K562 (cell line): Measurements from ENCODE around the gene LEPROT. TPM values are rescaled to one million over a fixed set of nuclear protein-coding genes. Genes with fewer than 3 reads are reported as not detected.
A peak's percentile ranks its signal among the peaks of the same experiment; 100 is the strongest.

Experiments
- BACH1 ChIP-seq: fragments of 200-800 bp; sonication (Bioruptor generic); IDR thresholded peaks from 2 replicates; pipeline ENCODE4 v1.6.1; 2016; ENCODE audit warnings: missing genetic modification characterization, missing compliant biosample characterization
- ETS2 ChIP-seq: IDR thresholded peaks from 2 replicates; pipeline ENCODE4 v1.6.1; 2016; ENCODE audit warnings: borderline replicate concordance, missing genetic modification characterization, mild to moderate bottlenecking, moderate library complexity, missing compliant biosample characterization; ENCODE audit not compliant: poor library complexity, severe bottlenecking
- ETV6 ChIP-seq, 3 experiments: fragments of 150-350 bp in 1 of 3; sonication (generic) in 1 of 3; formaldehyde crosslinking in 1 of 3; IDR thresholded peaks; 2 replicates each; pipeline versions ENCODE4 v1.6.1 to v1.8.0; 2014 to 2022; ENCODE audit warnings: borderline replicate concordance in 2 of 3, low read depth in 2 of 3, antibody characterized with exemption in 1 of 3, low read length in 1 of 3, mild to moderate bottlenecking in 1 of 3, missing genetic modification reagents in 1 of 3
- FOXK1 ChIP-seq: sonication (generic); formaldehyde crosslinking; IDR thresholded peaks from 2 replicates; pipeline ENCODE4 v1.8.0; 2022; ENCODE audit warnings: missing genetic modification reagents, mild to moderate bottlenecking, borderline replicate concordance
- HMG20B ChIP-seq: fragments of 250-450 bp; sonication (Bioruptor Pico); IDR thresholded peaks from 2 replicates; pipeline ENCODE4 v1.5.0; 2021; ENCODE audit warnings: mild to moderate bottlenecking
- HNRNPK ChIP-seq: fragments of 200-400 bp; formaldehyde crosslinking; IDR thresholded peaks from one replicate; pipeline ENCODE4 v1.6.1; 2018; ENCODE audit warnings: mild to moderate bottlenecking, low read depth, low read length; ENCODE audit not compliant: poor library complexity, severe bottlenecking
- SMAD1 ChIP-seq: fragments of 150-350 bp; IDR thresholded peaks from 2 replicates; pipeline ENCODE4 v1.6.1; 2014; ENCODE audit warnings: low read length, low read depth; ENCODE audit not compliant: partially characterized antibody
- SP1 ChIP-seq: sonication (generic); formaldehyde crosslinking; IDR thresholded peaks from 2 replicates; pipeline ENCODE4 v1.8.1; 2022; ENCODE audit warnings: mild to moderate bottlenecking, missing genetic modification reagents
- STAG1 ChIP-seq: sonication (generic); formaldehyde crosslinking; IDR thresholded peaks from 2 replicates; pipeline ENCODE4 v1.5.0; 2020; ENCODE audit warnings: missing genetic modification reagents, borderline replicate concordance
- STAT5B ChIP-seq: fragments of 250-450 bp; sonication (Bioruptor Pico); IDR thresholded peaks from 2 replicates; pipeline ENCODE4 v1.8.0; 2021; ENCODE audit warnings: mild to moderate bottlenecking, inconsistent platforms
- TAF1 ChIP-seq: IDR thresholded peaks from 2 replicates; pipeline ENCODE4 v1.6.1; 2011; ENCODE audit warnings: mild to moderate bottlenecking, low read length, moderate library complexity; ENCODE audit not compliant: insufficient read depth, control insufficient read depth, severe bottlenecking; ENCODE audit errors: extremely low read depth
- TARDBP ChIP-seq: fragments of 450-650 bp; IDR thresholded peaks from 2 replicates; pipeline ENCODE4 v1.6.1; 2016
- TBL1XR1 ChIP-seq, 2 experiments: IDR thresholded peaks; 2 replicates each; pipeline ENCODE4 v1.6.1; 2012; ENCODE audit warnings: improper control_type of control experiment in 2 of 2, low read length in 2 of 2, mild to moderate bottlenecking in 1 of 2
- XRCC5 ChIP-seq: fragments of 200-400 bp; formaldehyde crosslinking; IDR thresholded peaks from 2 replicates; pipeline ENCODE4 v1.6.1; 2017; ENCODE audit warnings: low read depth, mild to moderate bottlenecking, low read length
- ZNF140 ChIP-seq: fragments of 250-450 bp; sonication (Bioruptor Pico); IDR thresholded peaks from 2 replicates; pipeline ENCODE4 v1.8.0; 2021; ENCODE audit warnings: moderate library complexity, mild to moderate bottlenecking, inconsistent platforms
- ZNF695 ChIP-seq: fragments of 450-650 bp; formaldehyde crosslinking; IDR thresholded peaks from 2 replicates; pipeline ENCODE4 v1.4.0; 2020; ENCODE audit warnings: mild to moderate bottlenecking, moderate library complexity
- polyA plus RNA-seq, 8 experiments: library from polyadenylated mRNA; depleted of rRNA in 4 of 8; stranded (reverse) in 5 of 8; unstranded in 3 of 8; fragments of >200 nt; fragmentation: Nextera tagmentation in 2 of 8; fragmentation: Illumina TruSeq in 1 of 8; extraction: Ambion mirVana in 2 of 8; extraction: Trizol in 1 of 8; gene quantifications; 2 replicates each; pipeline versions ENCODE4 v1.2.1 to v1.2.3, GENCODE V29; 2011 to 2014; ENCODE audit warnings: inconsistent platforms in 1 of 8, missing spikeins in 1 of 8
- total RNA-seq, 7 experiments: library from RNA; depleted of rRNA in 6 of 7; stranded (reverse); fragments of >200 nt in 6 of 7; fragmentation: Illumina TruSeq in 2 of 7; extraction: Trizol in 2 of 7; gene quantifications; 2 replicates each; pipeline versions ENCODE4 v1.2.1 to v1.2.3, GENCODE V29; 2011 to 2021; ENCODE audit warnings: low replicate concordance in 1 of 7
- TF ChIP-seq, protein P1 (sequence below): sonication (generic); formaldehyde crosslinking; IDR thresholded peaks from 2 replicates; pipeline ENCODE4 v1.8.0; 2022; ENCODE audit warnings: mild to moderate bottlenecking, low read depth, missing genetic modification reagents
- TF ChIP-seq, protein P2 (sequence below): fragments of 450-650 bp; IDR thresholded peaks from one replicate; pipeline ENCODE4 v1.6.1; 2018; ENCODE audit warnings: mild to moderate bottlenecking, moderate library complexity; ENCODE audit not compliant: partially characterized antibody
- TF ChIP-seq, protein P3 (sequence below): sonication (generic); formaldehyde crosslinking; IDR thresholded peaks from 2 replicates; pipeline ENCODE4 v1.8.0; 2022; ENCODE audit warnings: mild to moderate bottlenecking, missing genetic modification reagents

The LEPROT gene
- total and polyA plus RNA-seq, 9 of the 15 experiments (the other 6 are each of a cell fraction or from before 2014, with no cell fraction given): 28.1 to 97.5 (median 45.8) TPM

DNA sequence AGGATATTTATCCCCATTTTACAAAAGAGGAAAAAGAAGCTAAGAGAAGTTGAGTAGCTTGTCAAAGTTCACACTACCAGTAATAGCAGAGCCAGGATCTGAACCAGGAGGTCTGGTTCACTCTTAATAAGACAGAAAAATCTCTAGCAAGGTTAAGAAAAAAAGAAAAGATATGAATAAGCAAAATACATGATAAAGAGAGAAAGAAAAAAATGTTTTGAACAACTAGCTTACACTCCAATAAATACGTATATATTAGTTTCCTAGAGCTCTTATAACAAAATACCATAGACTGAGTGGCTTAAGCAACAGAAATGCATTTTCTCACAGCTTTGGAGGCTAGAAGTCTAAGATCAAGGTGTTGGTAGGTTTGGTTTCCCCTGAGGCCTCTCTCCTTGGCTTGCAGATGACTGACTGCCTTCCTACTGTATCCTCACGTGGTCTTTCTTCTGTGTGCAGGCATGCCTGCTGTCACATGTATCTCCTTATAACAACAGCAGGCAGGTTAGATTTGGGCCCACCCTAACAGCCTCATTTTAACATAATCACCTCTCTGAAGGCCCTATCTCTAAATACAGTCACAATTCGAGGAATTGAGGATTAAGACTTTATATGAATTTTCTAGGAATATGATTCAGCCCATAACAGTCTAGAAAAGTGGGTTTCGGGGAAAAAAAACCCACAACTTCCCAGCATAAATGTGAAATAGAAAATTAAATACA is 60.4 kb downstream of the LEPROT start (continued):
- TF ChIP-seq HNRNPK (no peak), ZNF140 (CRISPR knock-in tag) (no peak), FOXK1 (CRISPR knock-in tag) (no peak), BACH1 (tag) (no peak), SP1 (CRISPR knock-in tag) (peak; percentile 24; the same call in 1 of the 2 replicates), TBL1XR1 (IDR thresholded peaks at IDR 0.05; ENCODE audit: low read length in 2 of 2) (peak; percentile 65 to 92; a peak in 3 of 4 replicates), STAT5B (CRISPR knock-in tag) (no peak), SMAD1 (no peak), ZNF695 (CRISPR knock-in tag) (no peak), XRCC5 (no peak), STAG1 (no peak), TAF1 (peak; percentile 84), TARDBP (no peak), ETS2 (tag) (no peak), HMG20B (CRISPR knock-in tag) (no peak), ETV6 (IDR thresholded peaks at IDR 0.05; ENCODE audit: borderline replicate concordance in 1 of 2, low read depth in 2 of 2, low read length in 1 of 2) (no peak), ETV6 (CRISPR knock-in tag; IDR thresholded peaks at IDR 0.05; ENCODE audit: borderline replicate concordance) (no peak)
- TF ChIP-seq, protein P1, sequence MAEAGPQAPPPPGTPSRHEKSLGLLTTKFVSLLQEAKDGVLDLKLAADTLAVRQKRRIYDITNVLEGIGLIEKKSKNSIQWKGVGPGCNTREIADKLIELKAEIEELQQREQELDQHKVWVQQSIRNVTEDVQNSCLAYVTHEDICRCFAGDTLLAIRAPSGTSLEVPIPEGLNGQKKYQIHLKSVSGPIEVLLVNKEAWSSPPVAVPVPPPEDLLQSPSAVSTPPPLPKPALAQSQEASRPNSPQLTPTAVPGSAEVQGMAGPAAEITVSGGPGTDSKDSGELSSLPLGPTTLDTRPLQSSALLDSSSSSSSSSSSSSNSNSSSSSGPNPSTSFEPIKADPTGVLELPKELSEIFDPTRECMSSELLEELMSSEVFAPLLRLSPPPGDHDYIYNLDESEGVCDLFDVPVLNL (CRISPR knock-in tag): no peak
- TF ChIP-seq, protein P2, sequence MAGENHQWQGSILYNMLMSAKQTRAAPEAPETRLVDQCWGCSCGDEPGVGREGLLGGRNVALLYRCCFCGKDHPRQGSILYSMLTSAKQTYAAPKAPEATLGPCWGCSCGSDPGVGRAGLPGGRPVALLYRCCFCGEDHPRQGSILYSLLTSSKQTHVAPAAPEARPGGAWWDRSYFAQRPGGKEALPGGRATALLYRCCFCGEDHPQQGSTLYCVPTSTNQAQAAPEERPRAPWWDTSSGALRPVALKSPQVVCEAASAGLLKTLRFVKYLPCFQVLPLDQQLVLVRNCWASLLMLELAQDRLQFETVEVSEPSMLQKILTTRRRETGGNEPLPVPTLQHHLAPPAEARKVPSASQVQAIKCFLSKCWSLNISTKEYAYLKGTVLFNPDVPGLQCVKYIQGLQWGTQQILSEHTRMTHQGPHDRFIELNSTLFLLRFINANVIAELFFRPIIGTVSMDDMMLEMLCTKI: no peak
- TF ChIP-seq, protein P3, sequence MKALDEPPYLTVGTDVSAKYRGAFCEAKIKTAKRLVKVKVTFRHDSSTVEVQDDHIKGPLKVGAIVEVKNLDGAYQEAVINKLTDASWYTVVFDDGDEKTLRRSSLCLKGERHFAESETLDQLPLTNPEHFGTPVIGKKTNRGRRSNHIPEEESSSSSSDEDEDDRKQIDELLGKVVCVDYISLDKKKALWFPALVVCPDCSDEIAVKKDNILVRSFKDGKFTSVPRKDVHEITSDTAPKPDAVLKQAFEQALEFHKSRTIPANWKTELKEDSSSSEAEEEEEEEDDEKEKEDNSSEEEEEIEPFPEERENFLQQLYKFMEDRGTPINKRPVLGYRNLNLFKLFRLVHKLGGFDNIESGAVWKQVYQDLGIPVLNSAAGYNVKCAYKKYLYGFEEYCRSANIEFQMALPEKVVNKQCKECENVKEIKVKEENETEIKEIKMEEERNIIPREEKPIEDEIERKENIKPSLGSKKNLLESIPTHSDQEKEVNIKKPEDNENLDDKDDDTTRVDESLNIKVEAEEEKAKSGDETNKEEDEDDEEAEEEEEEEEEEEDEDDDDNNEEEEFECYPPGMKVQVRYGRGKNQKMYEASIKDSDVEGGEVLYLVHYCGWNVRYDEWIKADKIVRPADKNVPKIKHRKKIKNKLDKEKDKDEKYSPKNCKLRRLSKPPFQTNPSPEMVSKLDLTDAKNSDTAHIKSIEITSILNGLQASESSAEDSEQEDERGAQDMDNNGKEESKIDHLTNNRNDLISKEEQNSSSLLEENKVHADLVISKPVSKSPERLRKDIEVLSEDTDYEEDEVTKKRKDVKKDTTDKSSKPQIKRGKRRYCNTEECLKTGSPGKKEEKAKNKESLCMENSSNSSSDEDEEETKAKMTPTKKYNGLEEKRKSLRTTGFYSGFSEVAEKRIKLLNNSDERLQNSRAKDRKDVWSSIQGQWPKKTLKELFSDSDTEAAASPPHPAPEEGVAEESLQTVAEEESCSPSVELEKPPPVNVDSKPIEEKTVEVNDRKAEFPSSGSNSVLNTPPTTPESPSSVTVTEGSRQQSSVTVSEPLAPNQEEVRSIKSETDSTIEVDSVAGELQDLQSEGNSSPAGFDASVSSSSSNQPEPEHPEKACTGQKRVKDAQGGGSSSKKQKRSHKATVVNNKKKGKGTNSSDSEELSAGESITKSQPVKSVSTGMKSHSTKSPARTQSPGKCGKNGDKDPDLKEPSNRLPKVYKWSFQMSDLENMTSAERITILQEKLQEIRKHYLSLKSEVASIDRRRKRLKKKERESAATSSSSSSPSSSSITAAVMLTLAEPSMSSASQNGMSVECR (CRISPR knock-in tag): peak; percentile 60; the same call in 1 of the 2 replicates
